LNCaP clone FGC (cell line): ENCODE data around the gene SNAPC1.

Source experiments
- DNase-seq: peaks from one replicate; pipeline ENCODE4 v3.0.0-alpha.2; 2011; ENCODE audit warnings: low read depth
- H3K4me3 ChIP-seq: 2 replicates; pipeline ENCODE4 v1.5.1; 2011; ENCODE audit warnings: mild to moderate bottlenecking, low read depth, low read length, control low read depth
- TF ChIP-seq, protein P1 (sequence below): IDR thresholded peaks from 2 replicates; pipeline ENCODE4 v1.5.1; 2012; ENCODE audit warnings: mild to moderate bottlenecking; ENCODE audit not compliant: control insufficient read depth, insufficient read depth; ENCODE audit errors: extremely low read depth

Gene SNAPC1, protein sequence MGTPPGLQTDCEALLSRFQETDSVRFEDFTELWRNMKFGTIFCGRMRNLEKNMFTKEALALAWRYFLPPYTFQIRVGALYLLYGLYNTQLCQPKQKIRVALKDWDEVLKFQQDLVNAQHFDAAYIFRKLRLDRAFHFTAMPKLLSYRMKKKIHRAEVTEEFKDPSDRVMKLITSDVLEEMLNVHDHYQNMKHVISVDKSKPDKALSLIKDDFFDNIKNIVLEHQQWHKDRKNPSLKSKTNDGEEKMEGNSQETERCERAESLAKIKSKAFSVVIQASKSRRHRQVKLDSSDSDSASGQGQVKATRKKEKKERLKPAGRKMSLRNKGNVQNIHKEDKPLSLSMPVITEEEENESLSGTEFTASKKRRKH

DNA sequence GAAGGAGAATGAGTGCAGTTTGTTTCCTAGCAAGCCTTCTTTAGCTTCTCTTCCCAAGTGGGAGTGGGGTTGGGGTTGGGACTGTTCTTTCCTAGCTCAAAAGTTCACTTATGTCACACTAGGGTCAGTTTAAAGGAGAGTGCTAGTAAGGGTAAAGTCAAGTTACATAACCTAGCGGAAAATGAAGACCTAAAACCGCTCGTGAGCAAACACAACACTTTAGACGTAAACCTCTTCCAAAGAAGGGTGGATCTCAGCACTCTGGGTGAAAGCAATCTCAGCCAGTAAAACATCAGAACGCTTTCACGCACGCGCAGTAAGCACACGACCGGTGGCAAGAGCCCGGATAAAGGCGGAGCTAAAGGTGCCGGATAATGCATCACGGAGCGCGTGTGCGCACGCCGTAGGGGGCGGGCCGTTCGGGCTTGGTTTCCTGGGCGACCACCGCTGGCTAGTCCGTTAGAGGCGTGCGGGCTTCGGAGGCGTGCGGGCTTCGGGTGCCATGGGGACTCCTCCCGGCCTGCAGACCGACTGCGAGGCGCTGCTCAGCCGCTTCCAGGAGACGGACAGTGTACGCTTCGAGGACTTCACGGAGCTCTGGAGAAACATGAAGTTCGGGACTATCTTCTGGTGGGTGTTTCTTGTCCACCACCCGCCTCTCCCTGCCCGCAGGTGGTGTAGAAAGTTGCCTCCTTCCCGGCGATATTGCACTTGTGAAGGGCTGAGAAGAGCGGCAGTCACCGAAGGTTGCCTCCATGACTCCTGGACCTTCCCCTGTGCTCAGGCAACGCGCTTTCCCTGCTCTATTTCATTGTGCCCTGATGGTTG, at the start of gene SNAPC1:
SNAPC1 (plus strand) TSS at position 462 of the 828 bp plus-strand sequence; CDS start at position 503, 41 bp downstream.
- TF ChIP-seq, protein P1, sequence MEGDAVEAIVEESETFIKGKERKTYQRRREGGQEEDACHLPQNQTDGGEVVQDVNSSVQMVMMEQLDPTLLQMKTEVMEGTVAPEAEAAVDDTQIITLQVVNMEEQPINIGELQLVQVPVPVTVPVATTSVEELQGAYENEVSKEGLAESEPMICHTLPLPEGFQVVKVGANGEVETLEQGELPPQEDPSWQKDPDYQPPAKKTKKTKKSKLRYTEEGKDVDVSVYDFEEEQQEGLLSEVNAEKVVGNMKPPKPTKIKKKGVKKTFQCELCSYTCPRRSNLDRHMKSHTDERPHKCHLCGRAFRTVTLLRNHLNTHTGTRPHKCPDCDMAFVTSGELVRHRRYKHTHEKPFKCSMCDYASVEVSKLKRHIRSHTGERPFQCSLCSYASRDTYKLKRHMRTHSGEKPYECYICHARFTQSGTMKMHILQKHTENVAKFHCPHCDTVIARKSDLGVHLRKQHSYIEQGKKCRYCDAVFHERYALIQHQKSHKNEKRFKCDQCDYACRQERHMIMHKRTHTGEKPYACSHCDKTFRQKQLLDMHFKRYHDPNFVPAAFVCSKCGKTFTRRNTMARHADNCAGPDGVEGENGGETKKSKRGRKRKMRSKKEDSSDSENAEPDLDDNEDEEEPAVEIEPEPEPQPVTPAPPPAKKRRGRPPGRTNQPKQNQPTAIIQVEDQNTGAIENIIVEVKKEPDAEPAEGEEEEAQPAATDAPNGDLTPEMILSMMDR = no peak
- DNase-seq = peak; percentile 94

DNA sequence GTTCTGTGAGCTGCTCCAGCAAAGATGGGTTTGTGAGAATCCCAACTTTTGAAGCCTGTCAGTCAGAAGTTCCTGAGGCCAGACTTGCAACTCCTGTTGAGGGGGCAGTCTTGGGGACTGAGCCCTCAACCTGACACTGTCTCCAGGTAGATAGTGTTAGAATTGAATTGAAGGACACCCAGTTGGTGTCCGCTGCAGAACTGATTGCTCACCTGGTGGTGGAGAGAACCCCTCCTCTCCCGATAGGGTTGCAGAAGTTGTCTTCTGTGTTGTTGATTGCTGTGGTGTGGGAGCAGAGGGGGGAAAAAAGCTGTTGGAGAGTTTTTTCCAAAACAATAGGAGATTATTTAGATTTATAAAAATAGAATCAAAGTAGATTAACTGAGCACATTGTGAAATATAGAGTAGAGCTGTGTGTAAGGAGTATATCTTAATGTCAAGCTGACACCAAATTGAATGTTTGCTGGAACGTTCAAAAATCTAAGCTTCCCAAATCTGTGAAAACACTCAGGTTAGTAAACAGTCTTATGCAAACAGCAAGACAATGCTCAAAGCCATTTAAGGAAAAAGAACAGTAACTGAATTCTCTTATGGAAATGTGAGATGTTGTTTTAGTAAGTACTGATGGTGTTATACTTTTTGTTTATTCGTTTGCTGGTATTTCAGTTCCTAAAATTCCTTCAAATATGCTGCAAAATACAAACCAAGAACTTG, 48.3 kb upstream of the SNAPC1 start:
- no peak for DNase-seq
- TF ChIP-seq, protein P1 = no peak
- H3K4me3 ChIP-seq = no peak overlapping the region

More for the DNA sequence above, at the start of gene SNAPC1:
- H3K4me3 ChIP-seq = peak within 1 kb of the TSS; percentile 84

DNA sequence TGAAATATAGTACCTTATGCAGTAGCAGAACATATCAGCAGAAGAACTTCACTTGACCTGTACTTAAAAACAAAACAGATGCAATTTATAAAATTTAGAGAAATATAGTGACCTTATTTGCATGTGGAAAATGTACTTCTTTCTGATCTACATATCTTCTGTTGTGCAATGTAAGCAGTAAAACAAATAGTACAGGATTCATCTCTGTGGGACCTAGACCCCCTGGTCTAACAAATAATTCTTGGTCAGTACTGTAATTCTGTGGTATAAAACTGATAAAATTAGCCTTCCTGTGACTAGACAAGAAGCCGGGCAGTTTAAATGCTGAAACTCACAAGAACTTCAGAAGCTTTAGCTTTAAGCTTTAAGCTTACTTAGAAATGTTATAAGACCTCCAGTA, 45.3 kb upstream of the SNAPC1 start:
- H3K4me3 ChIP-seq = no peak overlapping the region
- no peak for DNase-seq
- TF ChIP-seq, protein P1 = no peak

DNA sequence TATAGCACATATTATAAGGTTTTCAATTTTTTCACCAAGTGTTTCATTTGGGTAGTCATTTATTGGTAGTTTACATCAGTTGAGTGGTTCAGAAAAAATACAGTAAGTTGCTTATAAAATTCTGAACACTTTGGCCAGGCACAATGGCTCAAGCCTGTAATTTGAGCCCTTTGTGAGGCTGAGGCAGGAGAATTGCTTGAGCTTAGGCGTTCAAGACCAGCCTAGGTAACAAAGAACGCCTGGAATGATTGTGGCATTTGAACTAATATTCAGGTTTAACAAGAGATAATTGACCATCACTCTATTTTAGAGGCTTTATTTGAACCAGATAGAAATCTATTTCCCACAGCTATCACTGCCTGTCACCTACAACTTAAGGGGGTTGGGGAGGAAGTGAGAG, 44.2 kb upstream of the SNAPC1 start:
- H3K4me3 ChIP-seq = no peak overlapping the region
- TF ChIP-seq, protein P1 = no peak
- DNase-seq = no peak

DNA sequence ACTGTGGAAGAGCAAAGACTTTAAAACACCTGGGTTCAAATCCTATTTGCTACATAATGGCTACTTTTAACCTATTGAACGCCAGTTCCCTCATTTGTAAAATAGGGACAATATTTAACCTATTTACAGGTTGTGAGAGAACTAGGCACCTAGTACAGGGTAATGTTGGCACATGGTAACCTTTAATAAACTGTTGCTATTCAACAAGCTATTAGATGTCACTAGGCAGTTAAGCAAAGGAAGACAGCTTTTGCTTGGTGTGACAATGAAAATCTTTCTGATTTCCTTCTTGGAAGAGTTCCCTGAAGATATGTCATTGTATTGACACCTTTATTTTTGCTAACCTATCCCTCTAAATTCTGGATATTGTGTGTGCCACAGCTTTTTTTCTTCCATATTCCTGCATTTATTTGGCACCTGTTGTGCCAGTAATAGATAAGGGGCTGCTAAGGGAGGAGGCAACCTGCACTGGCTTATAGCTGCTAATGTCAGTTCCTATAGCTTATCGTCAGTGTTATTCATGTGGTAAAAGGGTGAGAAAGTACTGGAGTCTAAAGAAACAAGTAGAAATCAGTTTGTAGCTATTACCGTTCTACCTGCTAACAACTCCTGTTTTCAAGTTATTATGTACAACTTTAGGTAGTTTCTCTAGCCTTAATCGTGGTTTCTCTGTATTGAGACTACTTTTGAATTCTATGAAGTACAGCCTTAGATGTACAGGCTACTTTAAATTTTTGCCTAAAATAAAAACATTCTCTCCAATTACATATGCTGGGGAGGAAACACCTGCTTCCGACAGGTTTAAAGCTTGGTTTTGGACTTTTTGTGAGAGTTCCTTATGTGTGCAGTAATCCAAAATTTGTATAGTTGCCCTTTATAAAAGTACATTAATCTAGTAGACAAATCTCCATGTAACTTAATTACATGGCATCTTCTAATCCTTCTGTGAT, 42.6 kb upstream of the SNAPC1 start:
- H3K4me3 ChIP-seq = no peak overlapping the region

More for the DNA sequence above, 42.6 kb upstream of the SNAPC1 start:
- TF ChIP-seq, protein P1 = no peak
- no peak for DNase-seq
